GM13977 (cell line): ENCODE measurements around the gene AKR1E2.

Source experiments
- DNase-seq: peaks from one replicate; pipeline ENCODE4 v3.0.0; 2012; ENCODE audit warnings: low spot score
- CTCF ChIP-seq: IDR thresholded peaks from 2 replicates; pipeline ENCODE4 v1.5.1; 2012; ENCODE audit warnings: mild to moderate bottlenecking, control low read depth; ENCODE audit not compliant: insufficient read depth; ENCODE audit errors: extremely low read depth, missing control alignments
- in situ Hi-C: fragments of 300-500 bp; cut with MboI; formaldehyde crosslinking; loops from one replicate; pipeline ENCODE4 v1.12.0; 2022; ENCODE audit warnings: low sequenced_read_pairs, low pct_unique_long_range_greater_than_20kb, mixed read lengths, inconsistent platforms; ENCODE audit not compliant: unreplicated experiment

AKR1E2 gene

DNA sequence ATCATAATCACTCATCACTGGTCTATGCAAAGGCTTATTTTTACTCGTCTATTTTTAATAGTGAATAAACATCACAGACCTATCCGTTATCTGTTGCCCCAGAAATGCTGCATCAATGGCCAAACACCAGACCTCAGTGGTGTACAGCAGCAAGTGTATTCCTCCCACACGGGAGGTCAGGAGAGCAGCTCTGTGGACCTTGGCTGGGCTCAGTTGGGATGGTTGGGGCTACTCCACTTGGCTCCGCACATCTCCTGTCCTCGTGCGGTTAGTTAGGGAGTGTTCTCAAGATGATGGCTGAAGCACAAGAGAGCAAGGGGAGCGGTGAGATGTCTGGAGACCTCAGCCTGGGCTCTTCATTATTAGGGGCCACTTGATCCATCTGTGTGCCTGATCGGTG, 2.0 kb downstream of the AKR1E2 start:
- TF ChIP-seq CTCF = no peak
- DNase-seq = no peak
- in situ Hi-C loops = loop anchor here (25.0 kb wide), 1 partner anchor 559 kb away; no protein-coding TSS in a partner anchor

DNA sequence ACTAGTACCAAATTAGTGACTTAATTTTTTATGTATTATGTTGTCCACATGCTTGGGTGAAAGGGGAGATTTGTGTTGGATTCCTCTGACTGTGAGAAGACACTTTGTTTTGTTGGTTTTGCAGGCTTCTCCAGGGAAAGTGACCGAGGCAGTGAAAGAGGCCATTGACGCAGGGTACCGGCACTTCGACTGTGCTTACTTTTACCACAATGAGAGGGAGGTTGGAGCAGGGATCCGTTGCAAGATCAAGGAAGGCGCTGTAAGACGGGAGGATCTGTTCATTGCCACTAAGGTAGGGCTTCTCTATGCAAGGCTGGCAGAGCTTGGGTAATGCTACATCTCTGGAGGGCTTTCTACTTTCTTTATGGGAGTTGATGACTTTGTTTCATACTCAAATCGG, 4.5 kb downstream of the AKR1E2 start:
- TF ChIP-seq CTCF = no peak
- no peak for DNase-seq
- in situ Hi-C loops = loop anchor here (25.0 kb wide), 1 partner anchor 557 kb away; no protein-coding TSS in a partner anchor

- in situ Hi-C loops = loop anchor here (25.0 kb wide), 1 partner anchor 556 kb away; no protein-coding TSS in a partner anchor
- DNase-seq = no peak
- no peak for TF ChIP-seq CTCF
Measured at GRCh38 chr10:4831091-4831490, 5.1 kb downstream of the AKR1E2 start.

DNA sequence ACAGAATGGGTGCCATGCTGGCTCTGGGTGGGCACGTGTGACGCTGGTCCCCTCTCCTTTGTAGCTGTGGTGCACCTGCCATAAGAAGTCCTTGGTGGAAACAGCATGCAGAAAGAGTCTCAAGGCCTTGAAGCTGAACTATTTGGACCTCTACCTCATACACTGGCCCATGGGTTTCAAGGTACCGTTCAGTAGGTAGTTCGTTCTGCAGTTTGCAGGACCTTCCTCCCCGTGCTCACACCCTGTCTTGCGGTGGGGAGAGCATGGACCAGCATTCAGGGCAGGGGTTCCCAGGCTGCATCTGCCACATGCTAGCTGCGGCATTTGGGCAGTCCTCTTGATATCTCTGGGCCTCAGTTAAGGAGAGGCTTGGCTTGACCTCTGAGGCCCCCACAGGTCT, 7.3 kb downstream of the AKR1E2 start:
- no peak for TF ChIP-seq CTCF
- in situ Hi-C loops = loop anchor here (25.0 kb wide), 1 partner anchor 554 kb away; no protein-coding TSS in a partner anchor
- no peak for DNase-seq

DNA sequence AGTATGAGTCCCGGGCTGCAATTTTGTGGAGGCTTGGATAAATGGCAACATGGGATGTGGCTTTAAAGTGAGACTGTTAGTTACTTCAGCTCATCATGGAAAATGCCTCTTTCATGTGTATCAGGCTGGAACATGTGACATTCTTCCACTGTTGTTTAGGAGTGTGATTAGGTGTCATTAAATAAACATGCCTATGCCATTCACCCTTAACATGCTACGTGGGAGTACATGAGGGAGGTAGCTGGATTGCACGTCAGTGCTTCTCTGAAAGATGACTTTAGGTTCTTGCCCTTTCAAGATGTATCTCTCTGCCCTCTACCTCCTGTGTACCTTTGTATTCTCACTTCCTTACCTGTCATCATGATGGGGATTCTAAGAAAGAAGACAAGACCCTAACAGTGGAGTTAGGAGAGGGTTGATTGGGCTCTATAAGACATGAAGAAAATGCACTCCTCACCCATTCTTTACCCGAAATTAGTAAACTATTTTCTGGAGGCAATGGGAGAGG, 8.9 kb downstream of the AKR1E2 start:
- DNase-seq = no peak
- in situ Hi-C loops = loop anchor here (25.0 kb wide), 1 partner anchor 552 kb away; no protein-coding TSS in a partner anchor
- TF ChIP-seq CTCF = no peak

DNA sequence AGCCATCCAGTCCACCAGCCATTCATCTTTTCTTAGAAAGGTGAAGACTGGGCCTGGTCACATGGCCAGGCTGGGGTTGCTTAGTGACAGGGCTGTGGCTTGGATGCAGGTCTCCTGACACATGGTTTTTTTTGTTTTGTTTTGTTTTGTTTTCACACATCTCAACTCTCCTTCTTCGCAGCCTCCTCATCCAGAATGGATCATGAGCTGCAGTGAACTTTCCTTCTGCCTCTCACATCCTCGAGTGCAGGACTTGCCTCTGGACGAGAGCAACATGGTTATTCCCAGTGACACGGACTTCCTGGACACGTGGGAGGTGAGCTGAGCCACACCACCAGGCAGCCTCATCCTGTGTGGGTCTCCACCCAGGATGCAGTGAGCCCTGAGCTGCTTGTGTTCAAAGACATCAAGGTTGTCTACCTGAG, 9.5 kb downstream of the AKR1E2 start:
- DNase-seq = no peak
- in situ Hi-C loops = loop anchor here (25.0 kb wide), 1 partner anchor 552 kb away; no protein-coding TSS in a partner anchor
- no peak for TF ChIP-seq CTCF
